ENCODE measurements around the gene PIK3AP1.

DNA sequence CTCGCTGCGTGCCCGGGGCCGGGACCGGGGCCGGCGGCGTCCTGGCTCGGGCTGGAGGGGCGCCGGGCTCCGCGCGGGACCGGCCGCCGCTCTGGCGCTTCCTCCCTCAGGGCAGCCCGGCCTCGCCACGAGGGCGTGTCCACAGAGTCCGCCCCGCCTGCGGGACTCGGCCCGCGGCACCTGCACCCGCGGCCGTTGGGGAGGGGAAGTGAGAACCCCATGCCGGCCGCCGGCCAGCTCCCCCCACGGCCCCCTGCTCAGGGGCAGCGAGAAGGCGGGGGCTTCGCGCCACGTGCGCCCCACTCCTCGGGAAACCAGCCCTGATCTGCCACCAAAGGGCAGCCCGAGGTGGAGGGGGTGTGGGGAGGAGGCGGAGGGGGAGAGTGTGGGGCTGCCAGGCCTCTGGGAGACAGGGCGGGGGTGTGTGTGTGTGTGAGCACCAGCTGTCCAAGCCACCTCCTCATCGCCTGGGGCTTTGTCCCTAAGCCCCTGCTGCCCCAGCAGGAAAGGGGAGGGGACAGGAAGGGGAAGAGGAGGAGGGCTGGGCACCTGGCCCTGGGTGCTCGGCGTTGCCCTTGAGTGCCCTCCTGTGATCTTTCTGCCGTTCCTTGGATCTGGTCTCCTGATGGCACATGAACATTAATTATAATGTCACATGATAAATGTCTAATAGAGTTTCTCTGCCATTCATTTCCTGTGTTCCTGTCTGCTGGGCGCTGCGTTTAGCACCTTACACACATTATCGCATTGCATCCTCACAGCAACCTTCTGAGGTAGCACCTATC is at the start of gene PIK3AP1:
- peak; percentile 14 for TF ChIP-seq YY1 (IDR thresholded peaks at IDR 0.05)
- TF ChIP-seq, protein P1, sequence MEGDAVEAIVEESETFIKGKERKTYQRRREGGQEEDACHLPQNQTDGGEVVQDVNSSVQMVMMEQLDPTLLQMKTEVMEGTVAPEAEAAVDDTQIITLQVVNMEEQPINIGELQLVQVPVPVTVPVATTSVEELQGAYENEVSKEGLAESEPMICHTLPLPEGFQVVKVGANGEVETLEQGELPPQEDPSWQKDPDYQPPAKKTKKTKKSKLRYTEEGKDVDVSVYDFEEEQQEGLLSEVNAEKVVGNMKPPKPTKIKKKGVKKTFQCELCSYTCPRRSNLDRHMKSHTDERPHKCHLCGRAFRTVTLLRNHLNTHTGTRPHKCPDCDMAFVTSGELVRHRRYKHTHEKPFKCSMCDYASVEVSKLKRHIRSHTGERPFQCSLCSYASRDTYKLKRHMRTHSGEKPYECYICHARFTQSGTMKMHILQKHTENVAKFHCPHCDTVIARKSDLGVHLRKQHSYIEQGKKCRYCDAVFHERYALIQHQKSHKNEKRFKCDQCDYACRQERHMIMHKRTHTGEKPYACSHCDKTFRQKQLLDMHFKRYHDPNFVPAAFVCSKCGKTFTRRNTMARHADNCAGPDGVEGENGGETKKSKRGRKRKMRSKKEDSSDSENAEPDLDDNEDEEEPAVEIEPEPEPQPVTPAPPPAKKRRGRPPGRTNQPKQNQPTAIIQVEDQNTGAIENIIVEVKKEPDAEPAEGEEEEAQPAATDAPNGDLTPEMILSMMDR (IDR thresholded peaks at IDR 0.05; ENCODE audit: low read depth, low read length, missing input control) = no peak
- peak in 1 of 2 donors; percentile 37 for TF ChIP-seq RXRA (IDR thresholded peaks at IDR 0.05)
- no peak for TF ChIP-seq TAF1 (conservative IDR thresholded peaks at IDR 0.05)
- no peak for TF ChIP-seq JUND (IDR thresholded peaks at IDR 0.05)
- TF ChIP-seq, protein P2, sequence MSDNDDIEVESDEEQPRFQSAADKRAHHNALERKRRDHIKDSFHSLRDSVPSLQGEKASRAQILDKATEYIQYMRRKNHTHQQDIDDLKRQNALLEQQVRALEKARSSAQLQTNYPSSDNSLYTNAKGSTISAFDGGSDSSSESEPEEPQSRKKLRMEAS (IDR thresholded peaks at IDR 0.05) = peak; percentile 48
- no peak for TF ChIP-seq NR2F2 (IDR thresholded peaks at IDR 0.05)
- TF ChIP-seq, protein P3, sequence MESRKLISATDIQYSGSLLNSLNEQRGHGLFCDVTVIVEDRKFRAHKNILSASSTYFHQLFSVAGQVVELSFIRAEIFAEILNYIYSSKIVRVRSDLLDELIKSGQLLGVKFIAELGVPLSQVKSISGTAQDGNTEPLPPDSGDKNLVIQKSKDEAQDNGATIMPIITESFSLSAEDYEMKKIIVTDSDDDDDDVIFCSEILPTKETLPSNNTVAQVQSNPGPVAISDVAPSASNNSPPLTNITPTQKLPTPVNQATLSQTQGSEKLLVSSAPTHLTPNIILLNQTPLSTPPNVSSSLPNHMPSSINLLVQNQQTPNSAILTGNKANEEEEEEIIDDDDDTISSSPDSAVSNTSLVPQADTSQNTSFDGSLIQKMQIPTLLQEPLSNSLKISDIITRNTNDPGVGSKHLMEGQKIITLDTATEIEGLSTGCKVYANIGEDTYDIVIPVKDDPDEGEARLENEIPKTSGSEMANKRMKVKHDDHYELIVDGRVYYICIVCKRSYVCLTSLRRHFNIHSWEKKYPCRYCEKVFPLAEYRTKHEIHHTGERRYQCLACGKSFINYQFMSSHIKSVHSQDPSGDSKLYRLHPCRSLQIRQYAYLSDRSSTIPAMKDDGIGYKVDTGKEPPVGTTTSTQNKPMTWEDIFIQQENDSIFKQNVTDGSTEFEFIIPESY (IDR thresholded peaks at IDR 0.05) = no peak
- no peak for TF ChIP-seq RAD21 (IDR thresholded peaks at IDR 0.05)
- TF ChIP-seq, protein P4, sequence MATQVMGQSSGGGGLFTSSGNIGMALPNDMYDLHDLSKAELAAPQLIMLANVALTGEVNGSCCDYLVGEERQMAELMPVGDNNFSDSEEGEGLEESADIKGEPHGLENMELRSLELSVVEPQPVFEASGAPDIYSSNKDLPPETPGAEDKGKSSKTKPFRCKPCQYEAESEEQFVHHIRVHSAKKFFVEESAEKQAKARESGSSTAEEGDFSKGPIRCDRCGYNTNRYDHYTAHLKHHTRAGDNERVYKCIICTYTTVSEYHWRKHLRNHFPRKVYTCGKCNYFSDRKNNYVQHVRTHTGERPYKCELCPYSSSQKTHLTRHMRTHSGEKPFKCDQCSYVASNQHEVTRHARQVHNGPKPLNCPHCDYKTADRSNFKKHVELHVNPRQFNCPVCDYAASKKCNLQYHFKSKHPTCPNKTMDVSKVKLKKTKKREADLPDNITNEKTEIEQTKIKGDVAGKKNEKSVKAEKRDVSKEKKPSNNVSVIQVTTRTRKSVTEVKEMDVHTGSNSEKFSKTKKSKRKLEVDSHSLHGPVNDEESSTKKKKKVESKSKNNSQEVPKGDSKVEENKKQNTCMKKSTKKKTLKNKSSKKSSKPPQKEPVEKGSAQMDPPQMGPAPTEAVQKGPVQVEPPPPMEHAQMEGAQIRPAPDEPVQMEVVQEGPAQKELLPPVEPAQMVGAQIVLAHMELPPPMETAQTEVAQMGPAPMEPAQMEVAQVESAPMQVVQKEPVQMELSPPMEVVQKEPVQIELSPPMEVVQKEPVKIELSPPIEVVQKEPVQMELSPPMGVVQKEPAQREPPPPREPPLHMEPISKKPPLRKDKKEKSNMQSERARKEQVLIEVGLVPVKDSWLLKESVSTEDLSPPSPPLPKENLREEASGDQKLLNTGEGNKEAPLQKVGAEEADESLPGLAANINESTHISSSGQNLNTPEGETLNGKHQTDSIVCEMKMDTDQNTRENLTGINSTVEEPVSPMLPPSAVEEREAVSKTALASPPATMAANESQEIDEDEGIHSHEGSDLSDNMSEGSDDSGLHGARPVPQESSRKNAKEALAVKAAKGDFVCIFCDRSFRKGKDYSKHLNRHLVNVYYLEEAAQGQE (IDR thresholded peaks at IDR 0.05) = no peak
- no peak for TF ChIP-seq EGR1 (IDR thresholded peaks at IDR 0.05; ENCODE audit: low read depth in 2 of 2)
- TF ChIP-seq SP1 (IDR thresholded peaks at IDR 0.05) = peak; percentile 18
- TF ChIP-seq GABPA (IDR thresholded peaks at IDR 0.05 in 1 of 2, conservative IDR thresholded peaks at IDR 0.05 in 1 of 2) = peak in 1 of 2 donors; percentile 60
